ENCODE data around the gene GALR1.

GRCh38 chr18:77268456-77268855 is 18.8 kb downstream of the GALR1 start:
- TF ChIP-seq EP300 (IDR thresholded peaks at IDR 0.05) (no peak), POLR2AphosphoS5 (IDR thresholded peaks at IDR 0.05) (no peak)
